Spleen (tissue), 11 donors: Measurements from ENCODE around the gene ENOX2. TPM values are rescaled to one million over a fixed set of nuclear protein-coding genes. Genes with fewer than 3 reads are reported as not detected.

ENCODE experiments used
- DNase-seq: peaks from one replicate; pipeline ENCODE4 v3.0.0-alpha.2; 2020
- H3K27ac ChIP-seq, 8 donors: fragments of 200-600 bp; sonication (generic) in 7 of 8; 1 replicate in 4 of 8; 2 replicates in 4 of 8; pipeline versions ENCODE4 v1.5.0 to v1.8.0; 2016 to 2021; ENCODE audit warnings: inconsistent platforms in 4 of 8, mild to moderate bottlenecking in 4 of 8, moderate library complexity in 1 of 8
- H3K27me3 ChIP-seq, 7 donors: fragments of 200-600 bp; sonication (generic) in 6 of 7; replicated peaks in 1 of 7; 1 replicate in 4 of 7; 2 replicates in 3 of 7; pipeline versions ENCODE4 v1.5.0 to v1.8.0; 2016 to 2021; ENCODE audit warnings: inconsistent platforms in 3 of 7, mild to moderate bottlenecking in 1 of 7
- H3K36me3 ChIP-seq, 6 donors: fragments of 200-600 bp; sonication (generic) in 5 of 6; 1 replicate in 4 of 6; 2 replicates in 2 of 6; pipeline versions ENCODE4 v1.5.0 to v1.8.0; 2016 to 2021; ENCODE audit warnings: inconsistent platforms in 2 of 6
- H3K4me1 ChIP-seq, 6 donors: fragments of 200-600 bp; sonication (generic) in 5 of 6; 1 replicate in 3 of 6; 2 replicates in 3 of 6; pipeline versions ENCODE4 v1.5.0 to v1.8.0; 2016 to 2021; ENCODE audit warnings: inconsistent platforms in 3 of 6
- H3K4me3 ChIP-seq, 8 donors: fragments of 200-600 bp; sonication (generic) in 7 of 8; 1 replicate in 4 of 8; 2 replicates in 4 of 8; pipeline versions ENCODE4 v1.5.0 to v1.8.0; 2016 to 2021; ENCODE audit warnings: inconsistent platforms in 4 of 8, mild to moderate bottlenecking in 4 of 8, moderate library complexity in 2 of 8
- H3K9me3 ChIP-seq, 8 donors: fragments of 200-600 bp; sonication (generic) in 7 of 8; 1 replicate in 4 of 8; 2 replicates in 4 of 8; pipeline versions ENCODE4 v1.5.0 to v1.8.0; 2016 to 2021; ENCODE audit warnings: inconsistent platforms in 4 of 8
- POLR2A ChIP-seq, 3 donors: fragments of 450-650 bp; IDR thresholded peaks; one replicate each; pipeline ENCODE4 v1.5.1; 2017; ENCODE audit warnings: antibody characterized with exemption in 3 of 3, mild to moderate bottlenecking in 1 of 3
- POLR2AphosphoS5 ChIP-seq, 3 donors: sonication (generic); formaldehyde crosslinking; IDR thresholded peaks; one replicate each; pipeline ENCODE4 v1.5.1; 2017; ENCODE audit warnings: antibody characterized with exemption in 3 of 3
- WGBS, 5 donors: extraction: QIAGEN DNeasy Blood & Tissue Kit in 3 of 5; methylation state at CpG; one replicate each; pipeline versions ENCODE4 v1.1.5 to v1.1.7; 2013 to 2018; 5-methylcytosine and 5-hydroxymethylcytosine counted together
- intact Hi-C: fragments of 100-400 bp; cut with DNase I; formaldehyde crosslinking; loops from one replicate; pipeline ENCODE4 v1.15.0; 2023; ENCODE audit warnings: low total_unique reads
- polyA plus RNA-seq, 3 donors: library from polyadenylated mRNA; stranded (reverse); fragments of 200-250 nt; gene quantifications; one replicate each; pipeline ENCODE4 v1.2.1, GENCODE V29; 2013
- total RNA-seq, 7 donors: library from RNA; depleted of rRNA in 3 of 7; stranded (reverse); fragments of >200 nt in 3 of 7; fragmentation: NEBNext Ultra II Directional in 4 of 7; extraction: Animal tissue kit (Norgen Biotek cat#: 25700) in 4 of 7; gene quantifications; one replicate each; pipeline versions ENCODE4 v1.1.0 to v1.2.1, GENCODE V29; 2016 to 2021
- TF ChIP-seq, protein P1 (sequence below), 11 experiments: fragments of 200-600 bp in 7 of 11; fragments of 450-650 bp in 4 of 11; sonication (generic) in 4 of 11; IDR thresholded peaks in 8 of 11; conservative IDR thresholded peaks in 3 of 11; 1 replicate in 7 of 11; 2 replicates in 4 of 11; pipeline versions ENCODE4 v1.4.0 to v1.8.0; 2016 to 2021; ENCODE audit warnings: antibody characterized with exemption in 11 of 11, inconsistent platforms in 4 of 11, mild to moderate bottlenecking in 1 of 11
- donor health status: healthy with polysubstance abuse.
- donor health status: DM: no; HTN: no; CAD: no; lungs with moderate emphysema.
- donor health status: DM: no; HTN: no; CAD: no.
- donor health status: Bipolar disorder and iron deficiency.
- donor health status: healthy.
- donor health status: DM: no; HTN: no; CAD: no.
- donor health status: DM: yes; HTN: yes; CAD: no.

The ENOX2 gene
- total and polyA plus RNA-seq, 10 donors = 5.2 to 30.0 (median 17.4) TPM

DNA sequence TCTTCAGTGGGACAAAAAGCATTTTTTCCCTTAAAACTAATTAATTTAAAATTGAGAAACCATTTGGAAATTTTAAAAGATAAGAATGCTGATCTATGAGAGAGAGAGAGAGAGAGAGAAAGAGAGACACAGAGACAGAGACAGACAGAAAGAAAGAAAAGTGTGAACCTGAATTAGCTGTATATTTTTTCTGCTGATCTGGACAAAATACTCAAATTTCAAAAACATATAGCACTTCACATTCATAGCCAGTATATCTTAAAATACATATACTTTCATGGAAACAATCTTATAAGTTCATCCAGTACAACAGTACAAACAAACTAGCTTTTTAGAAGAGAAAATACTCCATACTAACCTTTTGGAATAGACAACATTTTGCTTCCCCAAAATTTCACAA, 18.4 kb downstream of the ENOX2 start:
- no peaks in the 10 kb centered on the region for H3K4me1 ChIP-seq

DNA sequence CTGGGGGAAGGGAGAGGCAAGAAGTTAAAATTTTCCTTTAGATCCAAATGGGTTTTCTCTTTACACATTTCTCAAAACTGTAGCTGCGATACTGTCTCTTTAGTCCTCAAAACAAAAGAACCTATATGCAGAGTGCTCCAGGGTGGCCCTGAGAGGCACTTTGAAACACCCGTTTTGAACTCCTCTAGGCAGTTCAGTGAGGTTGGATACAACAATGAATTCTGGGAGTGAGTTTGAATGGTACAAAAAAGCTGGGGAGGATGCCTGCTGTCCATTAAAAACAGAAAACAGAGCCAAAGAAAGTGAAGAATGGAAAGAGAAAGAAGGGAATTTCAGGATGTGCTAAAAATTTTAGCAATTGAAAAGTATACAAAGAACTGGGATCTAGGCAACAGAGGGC, 23.1 kb downstream of the ENOX2 start:
- WGBS, 5 donors = 67 to 92% (median 89%) methylated on average over 2 of the region's 2 CpGs
- intact Hi-C loops = no loop called here
- H3K9me3 ChIP-seq = peaks cover 0 to 13% (median 0%) of the 10 kb centered on the region in 8 donors
- DNase-seq = no peak
- no peaks in the 10 kb centered on the region for H3K27me3 ChIP-seq
- H3K4me1 ChIP-seq = no peaks in the 10 kb centered on the region
- H3K36me3 ChIP-seq = no peaks in the 10 kb centered on the region
- H3K4me3 ChIP-seq = no peak overlapping the region
- TF ChIP-seq POLR2A (IDR thresholded peaks at IDR 0.05) = no peak
- TF ChIP-seq, protein P1, sequence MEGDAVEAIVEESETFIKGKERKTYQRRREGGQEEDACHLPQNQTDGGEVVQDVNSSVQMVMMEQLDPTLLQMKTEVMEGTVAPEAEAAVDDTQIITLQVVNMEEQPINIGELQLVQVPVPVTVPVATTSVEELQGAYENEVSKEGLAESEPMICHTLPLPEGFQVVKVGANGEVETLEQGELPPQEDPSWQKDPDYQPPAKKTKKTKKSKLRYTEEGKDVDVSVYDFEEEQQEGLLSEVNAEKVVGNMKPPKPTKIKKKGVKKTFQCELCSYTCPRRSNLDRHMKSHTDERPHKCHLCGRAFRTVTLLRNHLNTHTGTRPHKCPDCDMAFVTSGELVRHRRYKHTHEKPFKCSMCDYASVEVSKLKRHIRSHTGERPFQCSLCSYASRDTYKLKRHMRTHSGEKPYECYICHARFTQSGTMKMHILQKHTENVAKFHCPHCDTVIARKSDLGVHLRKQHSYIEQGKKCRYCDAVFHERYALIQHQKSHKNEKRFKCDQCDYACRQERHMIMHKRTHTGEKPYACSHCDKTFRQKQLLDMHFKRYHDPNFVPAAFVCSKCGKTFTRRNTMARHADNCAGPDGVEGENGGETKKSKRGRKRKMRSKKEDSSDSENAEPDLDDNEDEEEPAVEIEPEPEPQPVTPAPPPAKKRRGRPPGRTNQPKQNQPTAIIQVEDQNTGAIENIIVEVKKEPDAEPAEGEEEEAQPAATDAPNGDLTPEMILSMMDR (IDR thresholded peaks at IDR 0.05 in 8 of 11, conservative IDR thresholded peaks at IDR 0.05 in 3 of 11) = no peak
- TF ChIP-seq POLR2AphosphoS5 (IDR thresholded peaks at IDR 0.05) = no peak
- H3K27ac ChIP-seq = no peak overlapping the region

More for the DNA sequence above, 18.4 kb downstream of the ENOX2 start:
- H3K27ac ChIP-seq = no peak overlapping the region
- H3K36me3 ChIP-seq = no peaks in the 10 kb centered on the region
- no peaks in the 10 kb centered on the region for H3K27me3 ChIP-seq
- no peaks in the 10 kb centered on the region for H3K9me3 ChIP-seq
- no peak for TF ChIP-seq POLR2AphosphoS5 (IDR thresholded peaks at IDR 0.05)
- no peak for TF ChIP-seq POLR2A (IDR thresholded peaks at IDR 0.05)
- TF ChIP-seq, protein P1 (IDR thresholded peaks at IDR 0.05 in 8 of 11, conservative IDR thresholded peaks at IDR 0.05 in 3 of 11) = no peak
- no peak for DNase-seq
- H3K4me3 ChIP-seq = no peak overlapping the region
- intact Hi-C loops = no loop called here

DNA sequence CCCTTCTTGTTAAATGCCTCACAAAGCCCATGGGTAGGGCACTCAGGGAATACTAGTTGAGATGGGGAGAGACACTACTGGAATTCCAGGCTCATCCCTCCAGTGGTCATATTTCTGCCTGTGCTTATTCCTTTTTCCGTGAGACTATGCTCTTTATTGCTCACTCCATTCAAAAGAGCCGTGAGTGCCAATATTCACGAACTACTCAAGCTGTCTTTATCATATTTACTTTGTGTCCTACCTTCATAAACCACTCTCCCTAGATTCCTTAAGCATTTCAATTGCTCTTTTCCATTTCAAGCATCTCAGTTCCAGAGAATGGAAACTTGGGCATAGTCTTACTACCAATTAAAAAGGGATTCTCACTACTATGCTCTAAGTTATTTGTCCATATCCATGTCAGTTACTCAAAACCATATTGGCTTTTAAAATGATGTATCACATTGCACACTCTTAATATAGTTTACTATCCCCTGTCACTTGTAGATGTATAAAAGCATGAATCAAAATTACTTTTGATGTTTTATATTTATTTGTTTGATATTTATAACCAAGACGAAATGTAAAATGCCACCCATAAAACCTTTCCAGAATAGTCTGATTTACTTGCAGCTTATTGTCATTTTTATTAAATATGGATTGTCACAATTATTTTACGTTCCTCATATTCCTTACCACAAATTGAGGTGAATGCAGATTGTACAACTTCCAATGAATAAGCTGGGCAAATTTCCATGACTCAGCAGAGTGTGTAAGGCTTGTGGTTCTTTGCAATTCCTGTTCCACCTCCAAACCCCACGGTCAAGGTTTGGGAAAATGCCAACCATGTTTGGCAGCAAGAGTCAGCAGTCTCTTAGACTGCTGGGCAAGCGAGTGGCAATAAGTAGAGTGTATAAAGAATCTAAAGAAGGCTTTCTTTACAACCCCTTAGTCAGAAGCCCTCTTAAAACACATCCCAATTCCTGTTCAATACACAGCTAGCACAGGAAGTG, 24.4 kb downstream of the ENOX2 start:
- WGBS, 5 donors = 54 to 78% (median 63%) methylated on average over 7 of the region's 7 CpGs
- H3K27me3 ChIP-seq = no peaks in the 10 kb centered on the region
- TF ChIP-seq, protein P1 (IDR thresholded peaks at IDR 0.05 in 8 of 11, conservative IDR thresholded peaks at IDR 0.05 in 3 of 11) = no peak
- TF ChIP-seq POLR2A (IDR thresholded peaks at IDR 0.05) = no peak
- peak in 1 of 3 donors; percentile 15 for TF ChIP-seq POLR2AphosphoS5 (IDR thresholded peaks at IDR 0.05)
- H3K27ac ChIP-seq = no peak overlapping the region
- intact Hi-C loops = no loop called here
- no peak overlapping the region for H3K4me3 ChIP-seq
- no peaks in the 10 kb centered on the region for H3K36me3 ChIP-seq
- H3K9me3 ChIP-seq = peaks cover 0 to 15% (median 0%) of the 10 kb centered on the region in 8 donors
- no peaks in the 10 kb centered on the region for H3K4me1 ChIP-seq
- no peak for DNase-seq

DNA sequence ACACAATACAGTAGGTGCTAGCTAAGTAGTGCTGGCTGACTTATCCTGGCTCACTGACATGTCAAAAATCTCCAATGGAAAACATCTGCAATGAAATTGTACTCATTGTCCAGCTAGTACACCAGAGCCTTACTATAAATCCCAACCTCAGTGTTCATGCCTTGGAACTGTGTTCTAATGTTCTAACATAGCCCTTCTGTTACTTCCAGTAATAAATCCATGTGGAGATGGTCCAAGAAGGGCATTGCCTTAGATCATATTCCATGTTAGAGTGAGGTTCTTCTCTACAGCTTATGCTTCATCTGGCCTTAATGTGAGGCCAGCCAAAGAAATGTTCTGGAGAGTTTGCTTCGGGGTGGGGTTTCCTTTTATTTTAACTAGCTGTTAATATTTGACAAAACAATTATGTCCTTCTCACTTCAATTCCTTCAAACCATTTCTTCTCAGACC, 25.1 kb downstream of the ENOX2 start:
- no peak for TF ChIP-seq POLR2AphosphoS5 (IDR thresholded peaks at IDR 0.05)
- TF ChIP-seq, protein P1 (IDR thresholded peaks at IDR 0.05 in 8 of 11, conservative IDR thresholded peaks at IDR 0.05 in 3 of 11) = no peak
- TF ChIP-seq POLR2A (IDR thresholded peaks at IDR 0.05) = no peak
- 72 to 92% (median 75%) methylated on average over 1 of the region's 1 CpG for WGBS, 5 donors
- no peak for DNase-seq
- Histone ChIP-seq H3K4me1 (no peaks in the 10 kb centered on the region), H3K36me3 (no peaks in the 10 kb centered on the region), H3K27me3 (no peaks in the 10 kb centered on the region), H3K27ac (no peak overlapping the region), H3K4me3 (no peak overlapping the region), H3K9me3 (peaks cover 0 to 17% (median 0%) of the 10 kb centered on the region in 8 donors)
- intact Hi-C loops = no loop called here
